ENCODE results near the gene JAZF1.

Gene JAZF1

GRCh38 chr7:27826357-27826756 lies 354.2 kb downstream of the JAZF1 start:
- no peak for DNase-seq (ENCODE audit: low read depth)
- TF ChIP-seq, protein P1, sequence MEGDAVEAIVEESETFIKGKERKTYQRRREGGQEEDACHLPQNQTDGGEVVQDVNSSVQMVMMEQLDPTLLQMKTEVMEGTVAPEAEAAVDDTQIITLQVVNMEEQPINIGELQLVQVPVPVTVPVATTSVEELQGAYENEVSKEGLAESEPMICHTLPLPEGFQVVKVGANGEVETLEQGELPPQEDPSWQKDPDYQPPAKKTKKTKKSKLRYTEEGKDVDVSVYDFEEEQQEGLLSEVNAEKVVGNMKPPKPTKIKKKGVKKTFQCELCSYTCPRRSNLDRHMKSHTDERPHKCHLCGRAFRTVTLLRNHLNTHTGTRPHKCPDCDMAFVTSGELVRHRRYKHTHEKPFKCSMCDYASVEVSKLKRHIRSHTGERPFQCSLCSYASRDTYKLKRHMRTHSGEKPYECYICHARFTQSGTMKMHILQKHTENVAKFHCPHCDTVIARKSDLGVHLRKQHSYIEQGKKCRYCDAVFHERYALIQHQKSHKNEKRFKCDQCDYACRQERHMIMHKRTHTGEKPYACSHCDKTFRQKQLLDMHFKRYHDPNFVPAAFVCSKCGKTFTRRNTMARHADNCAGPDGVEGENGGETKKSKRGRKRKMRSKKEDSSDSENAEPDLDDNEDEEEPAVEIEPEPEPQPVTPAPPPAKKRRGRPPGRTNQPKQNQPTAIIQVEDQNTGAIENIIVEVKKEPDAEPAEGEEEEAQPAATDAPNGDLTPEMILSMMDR (IDR thresholded peaks at IDR 0.05; ENCODE audit: low read length, missing control alignments) = no peak
- no peak overlapping the region for H3K4me3 ChIP-seq (replicated peaks; ENCODE audit: low read depth, low read length)

- TF ChIP-seq, protein P1 (IDR thresholded peaks at IDR 0.05; ENCODE audit: low read length, missing control alignments) = no peak
- DNase-seq (ENCODE audit: low read depth) = no peak
- no peak overlapping the region for H3K4me3 ChIP-seq (replicated peaks; ENCODE audit: low read depth, low read length)
Measured at GRCh38 chr7:27825891-27826290, 354.7 kb downstream of the JAZF1 start.

- no peak for DNase-seq (ENCODE audit: low read depth)
- no peak overlapping the region for H3K4me3 ChIP-seq (replicated peaks; ENCODE audit: low read depth, low read length)
- TF ChIP-seq, protein P1 (IDR thresholded peaks at IDR 0.05; ENCODE audit: low read length, missing control alignments) = no peak
Measured at GRCh38 chr7:27822245-27822644, 358.4 kb downstream of the JAZF1 start.

GRCh38 chr7:27812706-27813105 lies 367.9 kb downstream of the JAZF1 start:
- DNase-seq (ENCODE audit: low read depth) = no peak
- H3K4me3 ChIP-seq (replicated peaks; ENCODE audit: low read depth, low read length) = no peak overlapping the region
- TF ChIP-seq, protein P1 (IDR thresholded peaks at IDR 0.05; ENCODE audit: low read length, missing control alignments) = no peak

- no peak overlapping the region for H3K4me3 ChIP-seq (replicated peaks; ENCODE audit: low read depth, low read length)
- DNase-seq (ENCODE audit: low read depth) = no peak
- TF ChIP-seq, protein P1 (IDR thresholded peaks at IDR 0.05; ENCODE audit: low read length, missing control alignments) = no peak
Measured at GRCh38 chr7:27810186-27810585, 370.4 kb downstream of the JAZF1 start.

- TF ChIP-seq, protein P1 (IDR thresholded peaks at IDR 0.05; ENCODE audit: low read length, missing control alignments) = no peak
- H3K4me3 ChIP-seq (replicated peaks; ENCODE audit: low read depth, low read length) = no peak overlapping the region
- DNase-seq (ENCODE audit: low read depth) = peak; percentile 74
Measured at GRCh38 chr7:27808626-27809025, 372.0 kb downstream of the JAZF1 start.

DNA sequence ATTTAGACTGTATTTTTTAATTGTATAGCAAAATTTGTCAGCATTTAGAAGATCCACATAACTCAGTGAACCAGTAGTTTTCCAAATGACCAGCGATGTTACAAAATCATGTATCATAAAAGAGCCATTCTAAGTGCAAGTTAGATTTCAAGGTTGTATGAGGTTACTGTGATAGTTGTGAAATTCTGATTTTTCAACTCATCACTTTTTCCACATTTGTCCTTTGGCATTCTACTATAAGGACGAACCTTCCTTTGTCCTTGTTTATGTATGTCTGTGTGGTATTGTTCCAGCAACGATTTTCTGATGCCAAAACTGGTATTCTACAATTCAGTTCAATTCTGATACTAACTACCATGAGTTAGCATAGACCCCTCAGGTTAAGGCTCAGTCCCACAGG lies 376.5 kb downstream of the JAZF1 start:
- TF ChIP-seq, protein P1 (IDR thresholded peaks at IDR 0.05; ENCODE audit: low read length, missing control alignments) = no peak
- no peak overlapping the region for H3K4me3 ChIP-seq (replicated peaks; ENCODE audit: low read depth, low read length)
- no peak for DNase-seq (ENCODE audit: low read depth)
